NCI-H446 (cell line): ENCODE measurements around the gene DPH6.
"Not testable (repeated sequence)": the region's sequence is repeated elsewhere in the genome, so short reads cannot be mapped to it uniquely, and the experiment has no call there.

Experiments used
- DNase-seq, 2 experiments: peaks; one replicate each; lab custom pipeline; 2025; lab: John Stamatoyannopoulos, UW

Gene DPH6

GRCh38 chr15:35545824-35546510 is at the start of gene DPH6:
DPH6 (minus strand) TSS chr15:35546165; CDS start chr15:35546141, 24 bp downstream.
- peak; percentile 69 to 75 for DNase-seq

DNA sequence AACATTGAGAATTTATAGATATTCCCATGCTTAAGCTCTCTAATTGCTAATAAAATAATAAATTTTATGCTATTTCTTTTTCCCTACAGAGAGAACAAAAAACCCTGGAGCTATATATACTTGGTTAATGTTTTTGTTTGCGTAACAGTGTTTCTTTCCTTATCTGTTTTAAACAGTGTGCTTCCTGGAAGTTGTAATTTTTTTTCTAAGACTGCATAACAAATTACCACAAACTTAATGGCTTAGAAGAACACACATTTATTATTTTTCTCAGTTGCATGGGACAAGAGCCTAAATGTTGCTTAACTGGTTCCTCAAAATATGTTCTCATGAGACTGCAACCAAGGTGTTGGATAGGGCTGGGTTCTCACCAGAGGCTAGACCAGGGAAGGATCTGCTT is 49.7 kb upstream of the DPH6 start:
- no peak for DNase-seq

- DNase-seq, result not testable (repeated sequence)
Observed at GRCh38 chr15:35591987-35592386, 46.0 kb upstream of the DPH6 start.

- DNase-seq, result no peak
Observed at GRCh38 chr15:35583863-35584528, 38.0 kb upstream of the DPH6 start.

DNA sequence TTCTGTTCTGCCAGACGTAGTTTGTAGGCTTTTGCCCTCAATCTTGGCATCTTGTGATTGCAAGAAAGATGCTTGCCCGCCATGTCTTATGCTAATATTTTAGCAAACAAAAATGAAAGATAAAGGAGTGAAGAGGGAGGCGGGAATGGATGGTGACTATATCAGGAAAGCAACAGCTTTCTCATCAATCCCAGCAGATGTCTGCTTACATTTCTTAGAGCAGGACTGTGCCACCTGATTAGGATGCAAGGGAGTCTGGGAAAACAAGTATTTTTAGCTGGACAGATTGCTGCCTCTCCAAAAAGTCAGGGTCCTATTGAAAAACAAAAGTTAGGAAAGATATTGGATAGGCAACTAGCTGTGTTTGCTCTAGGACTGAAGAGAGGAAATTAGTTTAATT is 34.6 kb upstream of the DPH6 start:
- no peak for DNase-seq

GRCh38 chr15:35567392-35567791 is 21.4 kb upstream of the DPH6 start:
- peak in 1 of 2 experiments; percentile 38 for DNase-seq

DNA sequence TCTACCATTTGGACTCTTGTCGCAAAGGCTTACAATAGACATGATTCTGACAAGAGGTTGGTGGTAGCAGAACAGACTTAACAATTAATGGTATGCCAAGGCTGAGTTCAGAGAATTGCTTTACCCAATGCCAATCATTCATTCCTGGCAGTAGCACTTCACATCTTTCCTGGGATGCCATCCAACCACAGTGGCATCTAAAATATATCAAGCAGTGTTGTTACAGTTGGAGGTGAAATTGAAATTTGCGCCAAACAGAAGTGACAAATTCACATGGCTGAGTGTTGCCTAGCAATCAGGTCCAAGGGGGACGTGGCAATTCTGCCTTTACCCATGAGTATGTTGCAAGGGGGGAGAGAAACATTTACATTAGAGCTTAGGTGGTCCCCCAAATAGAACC is 21.0 kb upstream of the DPH6 start:
- DNase-seq, result peak in 1 of 2 experiments; percentile 8

DNA sequence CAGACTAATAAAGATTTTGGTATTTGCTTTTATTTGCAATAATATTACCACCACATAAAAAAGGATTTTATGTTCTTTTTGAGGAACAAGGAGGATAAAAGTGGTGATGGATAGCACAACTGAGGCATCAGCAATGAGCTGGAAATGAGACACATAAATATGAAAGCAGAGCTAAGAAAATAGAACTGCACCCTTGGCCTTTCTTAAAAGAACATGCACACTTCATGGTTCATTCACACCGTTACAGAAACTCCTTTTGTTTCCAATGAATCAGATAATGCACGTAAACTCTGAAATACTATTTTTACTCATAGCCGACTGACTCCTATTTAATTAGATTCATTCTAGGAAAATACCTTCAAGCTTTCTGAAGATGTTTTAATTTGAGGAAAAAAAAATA is 19.9 kb upstream of the DPH6 start:
- DNase-seq, result no peak

DNA sequence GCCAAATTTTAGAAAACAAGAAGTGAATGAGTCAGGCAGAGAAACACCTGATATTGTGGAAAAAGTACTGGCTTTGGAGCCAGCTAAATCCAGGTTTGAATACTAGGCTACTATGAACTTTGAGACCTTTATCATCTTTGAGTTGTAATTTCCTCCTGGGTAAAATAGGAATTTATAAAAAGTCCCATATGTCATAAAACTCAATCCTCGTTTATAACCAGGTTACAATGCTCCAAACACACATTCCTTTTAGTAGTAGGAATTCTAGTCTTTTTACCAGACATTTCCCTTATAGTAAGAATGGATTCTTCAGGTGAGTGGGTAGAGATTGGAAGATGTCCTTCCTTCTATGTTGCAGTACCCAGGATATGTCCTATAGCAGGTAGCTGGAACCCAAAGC is 16.7 kb upstream of the DPH6 start:
- DNase-seq, result no peak

DNA sequence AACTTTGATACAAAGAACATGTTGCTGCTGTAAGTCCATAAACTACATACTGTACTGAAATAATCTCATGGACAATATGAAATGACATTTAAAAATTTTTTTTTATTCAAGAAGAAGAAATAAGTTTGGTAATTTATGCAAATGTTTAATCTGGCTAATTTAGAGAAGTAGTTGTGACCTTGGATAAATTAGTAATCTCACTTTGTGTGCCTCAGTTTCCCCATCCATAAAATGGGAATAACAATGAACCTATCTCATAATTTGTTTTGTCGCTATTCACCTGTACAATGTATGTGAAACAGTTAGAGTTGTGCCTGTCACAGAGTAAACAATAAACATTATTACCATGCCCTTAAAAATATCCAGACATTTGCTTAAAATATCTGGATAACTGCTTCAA is 15.3 kb upstream of the DPH6 start:
- DNase-seq, result no peak

DNA sequence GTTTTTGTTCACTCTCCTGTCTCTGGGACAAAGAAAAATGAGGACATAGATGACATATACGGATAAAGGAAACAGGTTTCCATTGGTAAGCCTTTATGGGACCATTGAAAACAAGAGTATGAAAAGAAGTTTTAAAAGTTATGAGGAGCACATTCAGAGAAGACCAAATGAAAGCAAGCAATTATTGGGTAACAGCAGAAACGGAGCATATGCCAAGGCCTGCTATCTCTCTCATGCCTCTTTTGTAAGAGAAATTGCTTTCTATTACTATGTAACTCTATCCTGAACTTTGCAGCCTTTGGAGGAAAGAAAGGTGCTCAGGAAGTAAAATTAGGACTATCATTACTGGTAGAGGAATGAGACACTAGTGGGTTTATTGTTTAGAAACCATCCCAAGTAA is 14.9 kb upstream of the DPH6 start:
- no peak for DNase-seq

GRCh38 chr15:35560258-35560657 is 14.3 kb upstream of the DPH6 start:
- DNase-seq, result no peak

DNA sequence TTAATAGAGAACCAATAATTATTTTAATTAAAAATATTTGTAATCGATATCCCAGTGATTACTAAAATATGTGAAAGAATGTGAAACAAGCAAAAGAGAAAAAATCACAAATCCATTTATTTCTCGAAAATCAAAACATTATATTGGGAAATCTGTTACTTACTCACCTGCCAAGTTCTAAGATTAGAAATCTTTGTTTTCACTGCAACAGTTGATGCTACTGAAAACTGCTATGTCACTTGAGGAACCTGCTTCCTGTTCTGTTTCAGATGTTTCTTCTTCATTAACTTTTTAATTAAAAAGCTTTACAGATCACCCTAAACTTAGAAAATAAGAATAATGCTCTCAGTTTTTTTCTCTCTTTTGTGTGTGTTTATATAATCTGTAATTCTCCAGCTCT is 13.7 kb upstream of the DPH6 start:
- DNase-seq, result no peak

- no peak for DNase-seq
Observed at GRCh38 chr15:35557544-35557943, 11.6 kb upstream of the DPH6 start.

GRCh38 chr15:35557012-35557411 is 11.0 kb upstream of the DPH6 start:
- DNase-seq, result no peak

DNA sequence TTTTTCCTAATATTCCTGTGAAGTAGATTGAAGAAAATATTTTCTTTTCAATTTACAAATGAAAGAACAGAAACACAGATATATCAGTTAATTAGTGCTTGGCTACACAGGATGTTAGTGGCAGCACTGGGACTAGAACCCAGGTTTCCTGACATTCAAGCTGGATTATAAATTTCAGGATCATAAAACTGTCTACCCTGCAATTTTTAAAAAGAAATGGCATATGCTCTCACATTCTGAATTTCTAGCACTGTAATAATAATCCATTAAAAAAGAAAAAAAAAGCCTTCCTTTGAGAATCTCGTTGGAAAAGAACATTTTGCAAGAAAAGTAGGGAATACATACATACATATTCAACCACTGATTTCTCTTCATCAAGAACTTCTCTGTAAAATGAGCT is 9.3 kb upstream of the DPH6 start:
- DNase-seq, result no peak

DNA sequence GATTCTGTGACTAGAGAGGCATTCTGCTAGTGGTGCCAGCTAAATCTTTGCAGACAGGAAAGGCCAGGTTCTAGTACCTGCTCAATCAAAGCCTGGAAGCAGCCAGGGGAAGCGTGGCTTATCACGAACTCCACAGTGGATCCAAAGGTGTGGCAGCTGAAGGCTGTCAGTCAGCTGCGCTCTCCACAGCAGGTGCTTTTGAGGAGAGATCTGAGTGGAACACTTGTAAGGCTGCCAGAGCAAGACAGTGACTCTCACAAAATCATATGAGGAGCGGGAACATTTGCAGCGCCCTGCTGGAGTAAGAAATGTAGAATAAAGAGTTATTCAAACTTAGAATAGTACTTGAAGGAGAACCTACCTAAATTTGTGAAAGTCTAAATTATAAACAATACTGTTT is 5.0 kb upstream of the DPH6 start:
- no peak for DNase-seq

- DNase-seq, result no peak
Observed at GRCh38 chr15:35549567-35549966, 3.6 kb upstream of the DPH6 start.

- no peak for DNase-seq
Observed at GRCh38 chr15:35548435-35548834, 2.5 kb upstream of the DPH6 start.

DNA sequence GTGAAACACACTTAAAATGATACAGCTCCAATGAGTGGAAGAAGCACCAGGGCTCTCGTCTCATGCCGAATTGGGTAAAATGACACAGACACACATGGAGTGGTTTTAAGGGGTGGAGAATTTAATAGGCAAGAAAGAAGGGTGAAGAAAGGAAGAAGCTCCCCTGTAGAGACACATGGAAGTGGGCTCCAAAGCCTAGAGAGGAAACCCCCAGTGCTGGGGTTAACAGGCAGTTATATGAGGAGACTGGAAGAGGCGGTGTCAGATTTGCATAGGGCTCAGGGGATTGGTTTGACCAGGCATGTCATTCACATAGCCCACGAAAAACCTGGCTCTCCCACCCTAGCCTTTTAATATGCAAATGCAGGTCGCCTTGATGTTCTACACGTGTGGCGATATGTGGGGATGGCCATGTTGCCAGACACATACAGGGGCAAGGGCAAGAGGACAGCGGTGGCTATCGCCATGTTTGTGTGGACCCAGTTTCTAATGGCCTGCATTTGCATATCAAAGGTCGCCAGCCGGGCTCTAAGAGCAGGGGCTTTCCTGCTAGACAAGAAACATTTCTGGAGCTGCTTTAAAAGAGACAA is 1.9 kb upstream of the DPH6 start:
- no peak for DNase-seq

DNA sequence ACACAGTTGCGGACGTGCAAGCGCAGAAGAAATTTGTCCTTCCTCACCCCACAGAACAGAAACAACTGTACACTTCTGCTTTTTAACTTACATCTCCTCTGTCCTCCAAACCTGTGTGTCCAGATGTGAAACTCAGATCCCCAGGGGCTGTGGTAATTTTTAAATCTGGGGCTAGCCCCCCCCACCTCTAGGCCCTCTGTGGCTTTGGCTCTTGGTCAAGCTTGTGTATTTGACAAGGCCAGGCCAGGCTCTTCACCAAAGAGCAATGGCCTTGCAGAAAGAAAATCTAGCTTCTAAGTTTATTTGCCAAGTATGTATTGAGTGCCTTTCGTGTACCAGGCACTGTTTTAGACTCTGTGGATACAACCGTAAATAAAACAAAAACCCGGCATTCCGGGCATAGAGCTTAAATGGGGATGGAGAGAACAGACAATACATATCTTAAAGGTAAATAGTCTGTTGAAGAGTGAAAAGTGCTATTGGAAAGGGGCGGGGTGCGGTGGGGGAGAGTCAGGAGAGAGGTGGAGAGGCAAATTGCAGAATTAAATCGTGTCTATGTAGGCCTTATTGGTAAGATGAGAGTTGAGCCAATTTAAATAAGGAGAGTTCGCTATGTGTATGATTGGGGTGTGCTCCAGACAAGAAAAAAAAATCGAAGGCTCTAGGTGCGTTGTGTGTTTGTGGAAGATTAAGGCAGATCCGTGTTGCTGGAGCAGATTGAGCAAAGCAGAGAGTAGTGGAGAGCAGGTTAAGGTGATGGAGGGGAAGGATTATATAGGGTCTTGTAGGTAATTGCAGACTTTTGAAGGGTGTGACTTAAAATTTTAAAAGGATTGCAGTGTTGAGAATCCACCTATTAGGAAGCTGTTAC is 781 bp upstream of the DPH6 start:
- no peak for DNase-seq

GRCh38 chr15:35545316-35545823 is 595 bp downstream of the DPH6 start:
- DNase-seq, result peak; percentile 50 to 56
